Measurements from ENCODE around the gene RTEL1. TPM values are rescaled to one million over a fixed set of nuclear protein-coding genes. Genes with fewer than 3 reads are reported as not detected.

RTEL1 gene
- total RNA-seq, 1 donor from 2014 or later = 47.5 TPM

GRCh38 chr20:63735859-63736718, 78.0 kb downstream of the RTEL1 start, which contains the start of gene LIME1:
TSS of gene LIME1 (plus strand) at chr20:63736664. CDS start at chr20:63737550, 886 bp downstream.
- intact Hi-C loops (cut with micrococcal nuclease) = loop anchor here (2.0 kb wide), 1 partner anchor 129 kb away; the partner anchor contains the start of gene TPD52L2

DNA sequence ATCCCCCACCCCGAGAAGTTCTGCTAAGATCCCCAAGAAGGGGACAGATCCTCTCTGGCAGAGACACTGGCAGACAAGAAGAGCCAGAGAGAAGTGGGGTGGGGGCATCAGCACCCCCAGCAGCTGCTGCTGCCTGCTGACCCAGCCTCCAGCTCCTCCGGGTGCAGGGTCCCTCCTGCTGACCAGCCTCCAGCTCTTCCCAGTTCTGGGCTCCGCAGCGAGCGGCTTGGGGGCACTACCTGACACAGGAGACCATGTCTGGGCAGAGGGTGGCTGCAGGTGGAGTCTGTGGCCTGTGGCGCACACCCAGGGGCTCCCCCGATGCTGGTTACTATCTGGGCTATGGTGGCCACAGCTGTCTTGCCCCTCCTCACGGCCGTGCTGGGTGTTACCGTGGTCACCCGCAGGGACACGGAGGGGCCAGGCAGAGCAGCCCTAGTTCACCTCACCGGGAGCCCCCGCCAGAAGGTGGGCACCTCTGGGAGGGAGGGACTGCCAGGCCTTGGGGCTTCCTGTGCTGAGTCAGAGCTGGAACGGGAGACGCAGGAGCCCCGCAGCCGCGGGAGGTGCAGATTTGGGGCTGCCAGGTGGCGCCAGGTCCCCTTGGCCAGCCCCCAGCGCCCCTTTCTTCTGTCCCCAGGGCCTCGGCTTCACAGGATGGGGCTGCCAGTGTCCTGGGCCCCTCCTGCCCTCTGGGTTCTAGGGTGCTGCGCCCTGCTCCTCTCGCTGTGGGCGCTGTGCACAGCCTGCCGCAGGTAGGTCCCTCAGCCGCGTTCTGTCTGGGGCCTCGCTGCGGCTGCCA, 79.0 kb downstream of the RTEL1 start:
- intact Hi-C loops (cut with micrococcal nuclease) = loop anchor here (2.0 kb wide), 1 partner anchor 128 kb away; the partner anchor contains the start of gene TPD52L2

DNA sequence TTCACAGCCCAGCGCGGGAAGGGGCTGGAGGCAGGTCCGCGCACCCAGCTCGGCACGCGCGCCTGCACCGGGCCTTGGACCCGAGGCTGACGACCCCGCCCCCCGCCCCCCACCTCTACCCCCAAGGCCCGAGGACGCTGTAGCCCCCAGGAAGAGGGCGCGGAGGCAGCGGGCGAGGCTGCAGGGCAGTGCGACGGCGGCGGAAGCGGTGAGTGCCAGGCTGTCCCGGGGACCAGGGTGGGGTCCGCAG, 79.5 kb downstream of the RTEL1 start:
- intact Hi-C loops (cut with micrococcal nuclease) = loop anchor here (2.0 kb wide), 1 partner anchor 127 kb away; the partner anchor contains the start of gene TPD52L2

DNA sequence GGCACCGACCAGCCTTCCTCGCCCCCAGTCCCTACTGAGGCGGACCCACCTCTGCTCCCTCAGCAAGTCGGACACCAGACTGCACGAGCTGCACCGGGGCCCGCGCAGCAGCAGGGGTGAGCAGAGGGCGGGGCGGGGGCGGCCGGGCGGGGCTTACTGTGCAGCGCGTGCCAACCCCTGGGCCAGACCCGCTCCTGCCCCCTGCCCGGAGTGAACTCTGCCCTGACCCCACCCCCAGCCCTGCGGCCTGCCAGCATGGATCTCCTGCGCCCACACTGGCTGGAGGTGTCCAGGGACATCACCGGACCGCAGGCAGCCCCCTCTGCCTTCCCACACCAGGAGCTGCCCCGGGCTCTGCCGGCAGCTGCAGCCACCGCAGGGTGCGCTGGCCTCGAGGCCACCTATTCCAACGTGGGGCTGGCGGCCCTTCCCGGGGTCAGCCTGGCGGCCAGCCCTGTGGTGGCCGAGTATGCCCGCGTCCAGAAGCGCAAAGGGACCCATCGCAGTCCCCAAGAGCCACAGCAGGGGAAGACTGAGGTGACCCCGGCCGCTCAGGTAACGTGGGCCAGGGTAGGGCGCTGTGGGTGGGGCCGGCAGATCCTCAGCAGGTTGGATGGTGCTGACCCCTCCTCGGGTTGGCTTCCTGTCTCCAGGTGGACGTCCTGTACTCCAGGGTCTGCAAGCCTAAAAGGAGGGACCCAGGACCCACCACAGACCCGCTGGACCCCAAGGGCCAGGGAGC, 80.0 kb downstream of the RTEL1 start:
- intact Hi-C loops (cut with micrococcal nuclease) = loop anchor here (2.0 kb wide), 1 partner anchor 127 kb away; the partner anchor contains the start of gene TPD52L2

- intact Hi-C loops (cut with micrococcal nuclease) = no loop called here
Measured at GRCh38 chr20:63738687-63739129, 80.6 kb downstream of the RTEL1 start.

- intact Hi-C loops (cut with micrococcal nuclease) = loop anchor here (1.0 kb wide), 2 partner anchors 12 to 32 kb away; partner anchors contain the start of gene ARFRP1
Measured at GRCh38 chr20:63739130-63740069, 81.3 kb downstream of the RTEL1 start, which contains the start of gene SLC2A4RG. TSS of gene SLC2A4RG (plus strand) at chr20:63739776. CDS start at chr20:63739913, 137 bp downstream.

GRCh38 chr20:63740070-63740626, 82.0 kb downstream of the RTEL1 start:
- intact Hi-C loops (cut with micrococcal nuclease) = loop anchor here (1.0 kb wide), 2 partner anchors 11 to 33 kb away; partner anchors contain the start of gene ARFRP1

DNA sequence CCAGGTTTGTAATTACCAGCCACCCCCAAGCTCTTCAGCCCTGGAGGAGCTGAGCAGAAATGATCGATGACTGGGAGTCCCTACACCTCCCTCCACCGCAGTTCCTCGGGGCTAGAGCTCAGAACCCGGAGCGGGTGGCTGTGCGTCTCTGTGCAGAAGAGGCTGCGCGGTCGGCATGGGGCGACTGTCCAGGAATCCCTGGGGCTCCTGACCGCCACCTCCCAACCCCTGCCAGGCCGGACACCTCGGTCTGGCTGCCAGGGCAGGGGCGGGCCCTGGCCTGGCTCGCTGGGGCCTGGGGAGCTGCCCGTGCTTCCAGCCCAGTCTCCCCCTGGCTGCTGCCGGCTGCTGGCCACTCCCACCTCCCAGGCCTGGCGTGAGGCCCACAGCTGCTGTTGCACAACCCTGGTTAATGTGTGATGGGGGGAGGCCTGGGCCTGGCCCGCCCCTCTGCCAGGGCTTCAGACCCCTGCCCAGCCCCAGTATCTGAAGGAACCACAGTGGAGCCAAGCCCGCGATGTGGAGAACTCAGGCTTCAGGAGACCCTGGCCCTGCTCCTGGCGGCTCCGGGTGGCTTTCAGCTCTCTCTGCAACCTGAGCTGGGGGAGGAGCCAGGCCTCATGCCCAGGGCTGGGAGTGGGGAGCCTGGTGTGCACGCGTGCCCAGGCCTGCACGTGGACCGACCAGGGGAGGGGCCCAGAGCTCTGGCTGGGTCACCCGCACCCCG, 82.7 kb downstream of the RTEL1 start:
- intact Hi-C loops (cut with micrococcal nuclease) = loop anchor here (1.0 kb wide), 2 partner anchors 11 to 33 kb away; partner anchors contain the start of gene ARFRP1

GRCh38 chr20:63741354-63741675, 83.2 kb downstream of the RTEL1 start:
- intact Hi-C loops (cut with micrococcal nuclease) = no loop called here

- intact Hi-C loops (cut with micrococcal nuclease) = no loop called here
Measured at GRCh38 chr20:63741676-63742380, 83.7 kb downstream of the RTEL1 start.

DNA sequence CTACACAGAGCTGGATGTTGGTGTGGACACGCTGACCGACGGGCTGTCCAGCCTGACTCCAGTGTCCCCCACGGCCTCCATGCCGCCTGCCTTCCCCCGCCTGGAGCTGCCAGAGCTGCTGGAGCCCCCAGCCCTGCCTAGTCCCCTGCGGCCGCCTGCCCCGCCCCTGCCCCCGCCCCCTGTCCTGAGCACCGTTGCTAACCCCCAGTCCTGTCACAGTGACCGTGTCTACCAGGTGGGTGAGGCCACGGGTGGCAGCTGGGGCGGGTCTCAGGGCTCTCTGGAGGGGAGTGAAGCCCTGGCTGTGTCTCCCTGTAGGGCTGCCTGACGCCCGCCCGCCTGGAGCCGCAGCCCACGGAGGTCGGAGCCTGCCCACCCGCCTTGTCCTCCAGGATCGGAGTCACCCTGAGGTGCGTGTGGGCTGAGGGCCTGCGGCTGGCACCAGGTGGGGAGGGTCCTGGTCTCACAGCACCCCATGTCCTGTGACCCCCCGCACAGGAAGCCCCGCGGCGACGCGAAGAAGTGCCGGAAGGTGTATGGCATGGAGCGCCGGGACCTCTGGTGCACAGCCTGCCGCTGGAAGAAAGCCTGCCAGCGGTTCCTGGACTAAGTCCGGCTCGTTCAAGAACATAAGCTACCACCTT, 84.4 kb downstream of the RTEL1 start:
- intact Hi-C loops (cut with micrococcal nuclease) = no loop called here

DNA sequence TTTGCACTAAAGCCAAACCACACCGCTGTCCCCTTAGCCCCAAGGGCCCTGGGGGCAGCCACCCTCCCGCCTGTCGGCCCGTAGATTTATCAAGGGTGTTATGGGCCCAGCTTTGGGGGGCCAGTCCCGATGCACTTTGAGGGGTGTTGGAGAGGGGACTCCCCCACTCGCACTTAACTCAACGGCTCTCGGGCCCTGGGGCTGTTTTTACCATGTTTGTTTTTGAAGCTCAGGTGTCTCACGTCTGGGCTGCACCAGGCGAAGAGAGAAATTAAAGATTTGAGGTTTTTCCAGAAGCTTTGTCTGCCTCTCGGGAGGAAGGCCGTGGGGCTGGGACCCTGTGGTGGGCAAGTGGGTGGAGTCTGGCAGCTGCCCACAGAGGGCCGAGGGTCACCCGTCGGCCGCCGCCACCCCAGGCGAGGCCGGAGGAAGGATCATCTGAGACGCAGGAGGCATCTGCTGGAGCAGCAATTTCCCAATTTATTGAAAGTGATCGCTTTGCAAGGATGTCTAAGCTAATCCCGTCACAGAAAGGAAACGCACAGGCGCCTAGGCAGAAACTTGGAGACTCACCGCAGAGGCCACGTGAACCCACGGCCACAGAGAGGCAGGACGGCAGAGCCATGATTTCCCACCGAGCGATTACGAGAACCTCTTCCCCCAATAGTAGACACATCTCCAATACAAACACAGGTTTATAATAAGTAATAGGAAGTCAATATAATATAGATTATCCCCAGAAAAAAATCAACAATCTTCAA, 85.3 kb downstream of the RTEL1 start:
- intact Hi-C loops (cut with micrococcal nuclease) = no loop called here

DNA sequence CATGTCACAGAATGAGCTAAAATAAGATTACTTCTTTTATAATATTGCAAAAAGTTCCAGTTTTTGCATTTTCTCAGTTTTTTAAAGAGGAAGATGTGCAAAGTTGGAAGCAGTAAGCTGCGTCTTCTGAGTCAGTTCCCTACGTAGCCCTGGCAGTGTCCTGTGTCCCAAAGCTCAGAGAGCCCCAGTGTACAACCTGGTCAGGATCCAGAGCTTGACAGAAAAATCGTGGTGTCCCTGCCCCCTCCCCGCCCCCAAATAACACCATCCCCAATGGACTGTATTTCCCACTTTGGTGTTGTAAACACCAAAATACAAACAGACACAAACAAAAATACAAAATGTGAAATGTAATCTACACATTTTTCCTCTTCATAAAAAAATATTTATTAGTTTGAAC, 86.0 kb downstream of the RTEL1 start:
- intact Hi-C loops (cut with micrococcal nuclease) = no loop called here

DNA sequence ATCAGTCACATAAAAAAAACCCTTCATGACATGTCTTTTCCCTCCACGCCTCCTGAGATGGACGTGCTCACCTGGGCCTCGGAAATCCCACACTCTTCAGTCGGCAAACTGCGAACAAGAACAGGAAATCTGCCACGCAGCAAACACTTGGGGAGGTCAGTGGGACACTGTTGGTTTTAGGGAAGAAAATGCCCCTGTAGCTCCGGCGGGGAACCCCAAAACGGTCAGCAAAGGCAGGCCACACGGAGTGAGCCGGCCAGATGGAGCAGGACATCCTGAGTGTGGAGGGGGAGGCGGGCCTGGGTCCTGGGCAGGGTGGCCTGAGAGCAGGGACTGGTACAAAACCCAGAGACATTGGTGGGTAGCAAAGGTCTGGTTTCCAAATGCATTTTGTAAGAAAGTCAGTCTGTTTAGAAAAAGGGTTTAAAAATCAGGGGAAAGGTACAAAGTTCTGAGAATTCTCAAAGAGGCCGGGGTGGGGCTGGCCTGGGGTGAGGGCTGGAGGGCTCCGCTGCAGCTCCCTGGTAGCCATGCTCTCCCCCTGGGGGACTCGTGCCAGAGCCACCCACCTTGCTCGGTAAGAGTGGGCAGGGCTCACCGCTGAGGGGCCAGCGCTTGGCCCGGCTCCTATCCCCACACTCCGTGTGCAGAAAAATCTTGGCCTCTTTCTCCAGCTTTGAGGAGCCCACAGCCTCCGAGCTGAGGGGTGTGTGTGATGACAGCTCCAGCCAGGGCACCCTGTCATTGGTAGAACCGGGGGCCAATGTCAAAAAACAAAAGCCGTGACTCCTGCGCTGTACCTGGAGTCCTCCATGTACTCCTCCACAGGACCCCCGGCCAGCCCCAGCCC, 86.7 kb downstream of the RTEL1 start:
- intact Hi-C loops (cut with micrococcal nuclease) = no loop called here

DNA sequence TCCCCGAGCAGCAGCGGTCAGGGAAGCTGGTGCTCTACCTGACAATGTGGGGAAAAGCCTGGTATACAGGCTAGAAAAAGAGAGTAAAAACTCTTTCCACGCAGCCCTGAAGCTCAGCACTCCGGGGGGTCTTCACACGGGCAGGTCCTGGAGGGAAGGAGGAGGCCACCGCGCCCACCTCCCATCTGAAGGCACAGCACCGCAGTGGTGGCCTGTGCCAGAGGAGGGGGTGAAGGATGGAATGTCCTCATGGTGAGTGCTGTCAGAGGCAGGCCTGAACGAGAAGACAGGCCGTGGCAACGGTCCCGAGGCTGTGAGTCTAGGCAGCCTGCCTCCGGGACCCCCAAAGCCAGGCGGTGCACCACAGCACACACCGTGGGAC, 87.3 kb downstream of the RTEL1 start:
- intact Hi-C loops (cut with micrococcal nuclease) = no loop called here
